GM12878 (cell line): ENCODE results near the gene MKNK1.

Experiments used
- NRF1 ChIP-seq: conservative IDR thresholded peaks from 2 replicates; pipeline ENCODE4 v1.6.1; 2011; ENCODE audit warnings: mild to moderate bottlenecking, low read depth, low read length, improper control_type of control experiment
- SMC3 ChIP-seq: IDR thresholded peaks from 2 replicates; pipeline ENCODE4 v1.6.1; 2011; ENCODE audit warnings: low read length, improper control_type of control experiment, borderline replicate concordance
- TF ChIP-seq, protein P1 (sequence below), 3 experiments: IDR thresholded peaks in 2 of 3; conservative IDR thresholded peaks in 1 of 3; 2 replicates each; pipeline ENCODE4 v1.5.1; 2011; ENCODE audit warnings: low read depth in 3 of 3, low read length in 3 of 3, mild to moderate bottlenecking in 3 of 3, control low read depth in 2 of 3, moderate library complexity in 2 of 3, inconsistent platforms in 1 of 3, mixed read lengths in 1 of 3; ENCODE audit not compliant: control insufficient read depth in 2 of 3, insufficient read depth in 1 of 3; ENCODE audit errors: extremely low read depth in 1 of 3

DNA sequence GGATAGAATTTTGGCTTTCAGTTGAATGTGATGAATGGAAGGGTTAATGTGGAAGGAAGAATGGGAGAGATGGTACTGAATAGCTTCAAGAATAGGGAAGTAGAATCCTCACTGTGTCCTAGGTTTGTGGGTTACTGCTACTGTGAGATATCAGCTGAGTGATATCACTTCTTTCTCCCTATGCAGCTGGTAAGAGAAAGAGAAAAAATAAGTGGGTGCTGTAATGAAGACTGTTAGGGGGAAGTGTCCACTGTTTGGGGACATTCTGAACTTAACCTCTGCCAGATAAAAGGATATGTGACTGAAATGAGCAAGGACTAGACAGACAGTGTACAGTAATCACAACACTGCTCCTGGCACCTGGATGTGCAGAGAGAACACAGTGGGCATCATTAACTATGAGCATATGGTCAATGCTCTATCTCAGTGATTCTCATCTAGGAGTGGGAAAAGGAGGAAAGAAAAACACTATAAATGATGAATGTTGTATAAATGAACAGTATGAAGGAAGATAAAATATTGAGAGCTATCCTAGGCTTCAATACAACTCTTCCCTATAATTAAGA, 38.1 kb upstream of the MKNK1 start:
- TF ChIP-seq NRF1: no peak
- TF ChIP-seq, protein P1, sequence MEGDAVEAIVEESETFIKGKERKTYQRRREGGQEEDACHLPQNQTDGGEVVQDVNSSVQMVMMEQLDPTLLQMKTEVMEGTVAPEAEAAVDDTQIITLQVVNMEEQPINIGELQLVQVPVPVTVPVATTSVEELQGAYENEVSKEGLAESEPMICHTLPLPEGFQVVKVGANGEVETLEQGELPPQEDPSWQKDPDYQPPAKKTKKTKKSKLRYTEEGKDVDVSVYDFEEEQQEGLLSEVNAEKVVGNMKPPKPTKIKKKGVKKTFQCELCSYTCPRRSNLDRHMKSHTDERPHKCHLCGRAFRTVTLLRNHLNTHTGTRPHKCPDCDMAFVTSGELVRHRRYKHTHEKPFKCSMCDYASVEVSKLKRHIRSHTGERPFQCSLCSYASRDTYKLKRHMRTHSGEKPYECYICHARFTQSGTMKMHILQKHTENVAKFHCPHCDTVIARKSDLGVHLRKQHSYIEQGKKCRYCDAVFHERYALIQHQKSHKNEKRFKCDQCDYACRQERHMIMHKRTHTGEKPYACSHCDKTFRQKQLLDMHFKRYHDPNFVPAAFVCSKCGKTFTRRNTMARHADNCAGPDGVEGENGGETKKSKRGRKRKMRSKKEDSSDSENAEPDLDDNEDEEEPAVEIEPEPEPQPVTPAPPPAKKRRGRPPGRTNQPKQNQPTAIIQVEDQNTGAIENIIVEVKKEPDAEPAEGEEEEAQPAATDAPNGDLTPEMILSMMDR (IDR thresholded peaks at IDR 0.05 in 2 of 3, conservative IDR thresholded peaks at IDR 0.05 in 1 of 3; ENCODE audit: control insufficient read depth in 2 of 3, extremely low read depth in 1 of 3, insufficient read depth in 1 of 3, low read depth in 3 of 3, low read length in 3 of 3): no peak
- TF ChIP-seq SMC3: no peak
